OCI-M1 (cell line): Measurements from ENCODE around the gene STAU1.
"Not testable (repeated sequence)": the region's sequence is repeated elsewhere in the genome, so short reads cannot be mapped to it uniquely, and the experiment has no call there.

Experiments
- DNase-seq: peaks from one replicate; lab custom pipeline; 2025; lab: John Stamatoyannopoulos, UW

The STAU1 gene

DNA sequence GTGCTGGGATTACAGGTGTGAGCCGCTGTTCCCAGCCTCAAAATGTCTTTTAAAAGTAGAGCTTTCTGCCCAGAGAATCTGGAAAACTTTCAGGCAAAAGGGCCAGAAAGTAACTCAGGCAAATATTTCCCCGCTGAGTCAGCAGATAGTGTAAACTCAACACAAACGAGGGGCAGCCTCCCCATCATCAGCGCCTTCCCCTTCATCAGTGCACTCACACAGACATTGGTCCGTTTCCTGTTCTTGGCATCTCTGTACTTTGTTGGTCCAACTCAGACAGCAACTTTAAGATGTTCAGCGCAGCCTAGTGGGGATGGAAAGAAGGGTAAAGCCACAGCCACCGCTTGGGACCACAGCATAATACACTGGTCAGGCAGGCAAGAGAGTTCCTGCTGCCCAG is 72.6 kb downstream of the STAU1 start:
- DNase-seq = no peak

DNA sequence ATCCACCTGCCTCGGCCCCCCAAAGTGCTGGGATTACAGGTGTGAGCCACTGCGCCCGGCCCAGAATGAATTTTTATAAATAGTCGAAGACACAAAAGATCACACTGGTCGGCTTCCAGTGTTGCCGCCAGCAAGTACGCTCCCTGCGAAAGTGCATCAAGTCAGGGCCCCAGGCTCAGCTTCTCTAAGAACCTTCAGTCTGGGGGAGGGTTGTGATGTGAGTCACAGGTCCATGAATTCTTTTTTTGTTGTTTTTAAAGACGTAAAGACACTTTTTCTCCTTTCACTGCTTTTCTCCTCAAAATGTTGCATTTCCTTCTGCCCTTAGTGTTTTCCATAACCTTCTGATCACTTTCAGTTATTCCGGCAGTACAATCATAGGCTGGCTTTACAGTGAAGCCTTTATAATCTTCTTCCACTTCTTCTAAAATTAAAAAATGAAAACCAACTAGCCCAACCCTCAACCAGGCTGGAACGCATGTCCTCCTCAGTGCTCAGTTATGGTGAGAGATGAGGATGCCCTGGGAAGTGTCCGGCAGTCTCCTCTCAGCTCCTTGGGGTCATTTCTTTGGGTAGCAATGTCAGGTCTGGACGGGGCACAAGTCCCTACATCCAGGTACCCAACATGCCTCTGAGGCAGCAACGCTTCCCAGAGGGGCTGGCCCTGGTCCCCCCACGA is 75.4 kb downstream of the STAU1 start:
- no peak for DNase-seq

DNA sequence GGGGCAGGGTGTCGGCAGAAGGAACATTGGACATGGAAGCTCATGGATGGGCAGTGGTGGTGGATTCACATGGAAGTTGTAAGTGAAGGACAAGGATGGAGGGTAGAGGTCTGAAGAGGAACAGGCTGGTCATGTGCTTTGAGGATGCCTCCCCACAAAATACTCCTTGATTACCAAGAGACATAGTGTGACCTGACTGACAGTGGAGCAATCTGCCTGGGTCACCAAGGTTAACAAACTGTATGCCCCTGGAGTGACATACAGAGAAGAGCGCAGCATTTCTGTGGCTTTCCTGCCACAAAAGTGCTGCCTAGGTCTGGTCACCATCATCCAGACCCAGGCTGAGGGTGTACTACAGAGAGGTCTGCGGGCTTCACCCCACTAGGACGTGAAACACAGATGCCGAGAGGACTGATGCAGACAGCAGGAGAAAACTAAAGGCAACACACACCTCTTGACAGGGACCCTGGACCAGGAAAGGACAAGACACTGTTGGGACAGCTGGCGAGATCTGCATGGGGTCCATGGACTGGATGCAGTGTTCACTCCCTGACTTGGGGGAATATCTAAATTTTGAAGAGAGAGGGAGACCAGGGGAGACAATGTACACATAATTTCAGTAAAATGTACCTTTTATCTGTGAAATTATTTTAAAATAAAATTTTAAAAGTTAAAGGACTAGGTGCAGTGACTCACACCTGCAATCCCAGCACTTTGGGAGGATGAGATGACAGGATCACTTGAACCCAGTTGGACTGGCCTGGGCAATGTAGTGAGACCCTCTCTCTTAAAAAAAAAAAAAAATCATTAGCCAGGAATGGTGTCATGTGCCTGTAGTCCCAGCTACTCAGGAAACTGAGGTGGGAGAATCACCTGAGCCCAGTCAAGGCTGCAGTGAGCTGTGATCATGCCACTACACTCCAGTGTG is 77.1 kb downstream of the STAU1 start:
- no peak for DNase-seq

DNA sequence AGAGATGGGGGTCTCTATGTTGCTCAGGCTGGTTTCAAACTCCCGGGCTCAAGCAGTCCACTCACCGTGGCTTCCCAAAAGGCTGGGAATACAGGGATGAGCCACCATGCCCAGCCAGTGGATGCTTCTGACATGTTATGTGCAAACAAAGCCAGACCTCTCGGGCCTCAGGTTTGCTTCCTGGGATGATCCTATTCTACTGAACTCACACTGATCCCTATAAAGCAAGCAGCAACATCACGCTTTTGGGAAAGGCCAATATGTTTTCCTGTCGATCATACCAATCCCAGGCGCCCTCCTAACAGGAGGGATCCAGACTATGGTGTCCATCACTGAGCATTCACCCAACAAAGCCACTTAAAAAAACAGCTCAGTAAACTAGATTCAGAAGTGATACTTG is 81.8 kb downstream of the STAU1 start:
- no peak for DNase-seq

- not testable (repeated sequence) for DNase-seq
Observed at GRCh38 chr20:49104979-49105547, 83.1 kb downstream of the STAU1 start.

DNA sequence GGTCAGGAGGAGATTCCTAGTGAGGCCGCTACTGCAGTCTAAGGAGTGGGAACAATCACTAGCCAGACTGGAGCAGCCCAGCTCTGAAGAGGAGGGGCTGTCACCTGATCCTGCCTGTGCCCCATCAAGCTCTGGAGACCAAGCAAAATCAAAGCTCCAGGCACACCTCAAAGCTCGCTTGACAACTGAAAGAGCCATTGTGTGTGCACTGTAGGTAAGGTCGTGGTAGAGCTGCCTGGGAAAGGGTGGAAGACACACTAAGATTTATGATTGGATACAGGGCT is 83.8 kb downstream of the STAU1 start:
- DNase-seq = no peak

- no peak for DNase-seq
Observed at GRCh38 chr20:49103647-49104364, 84.3 kb downstream of the STAU1 start.

DNA sequence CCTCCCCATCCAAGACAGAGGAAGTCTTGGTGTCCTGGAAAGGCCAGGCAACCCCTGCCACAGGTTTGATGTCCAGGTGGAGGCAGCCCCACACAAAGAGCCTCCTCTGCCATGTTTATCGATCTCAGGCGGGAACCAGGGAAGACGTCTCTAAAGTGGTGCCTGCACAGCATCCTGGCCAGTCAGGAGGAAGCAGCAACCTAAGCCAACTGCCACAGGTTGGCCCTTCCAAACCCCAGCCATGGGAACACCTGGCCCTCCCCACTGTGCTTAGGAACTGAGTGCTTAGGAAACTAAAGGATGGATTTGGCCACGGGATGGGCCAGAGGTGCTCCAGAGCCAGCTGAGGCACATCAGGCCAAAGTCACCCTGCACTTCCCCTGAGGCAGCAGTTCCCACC is 85.1 kb downstream of the STAU1 start:
- DNase-seq = no peak

GRCh38 chr20:49100972-49101371 is 87.2 kb downstream of the STAU1 start:
- peak; percentile 91 for DNase-seq

DNA sequence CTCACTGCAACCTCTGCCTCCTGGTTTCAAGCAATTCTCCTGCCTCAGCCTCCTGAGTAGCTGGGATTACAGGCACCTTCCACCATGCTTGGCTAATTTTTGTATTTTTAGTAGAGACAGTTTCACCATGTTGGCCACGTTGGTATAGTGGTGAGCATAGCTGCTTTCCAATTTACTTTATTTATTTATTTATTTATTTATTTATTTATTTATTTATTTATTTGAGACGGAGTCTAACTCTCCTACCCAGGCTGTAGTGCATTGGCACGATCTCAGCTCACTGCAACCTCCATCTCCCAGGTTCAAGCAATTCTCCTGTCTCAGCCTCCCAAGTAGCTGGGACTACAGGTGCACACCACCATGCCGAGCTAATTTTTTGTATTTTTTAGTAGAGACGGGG is 87.8 kb downstream of the STAU1 start:
- DNase-seq = not testable (repeated sequence)

GRCh38 chr20:49099011-49099410 is 89.1 kb downstream of the STAU1 start:
- DNase-seq = no peak

DNA sequence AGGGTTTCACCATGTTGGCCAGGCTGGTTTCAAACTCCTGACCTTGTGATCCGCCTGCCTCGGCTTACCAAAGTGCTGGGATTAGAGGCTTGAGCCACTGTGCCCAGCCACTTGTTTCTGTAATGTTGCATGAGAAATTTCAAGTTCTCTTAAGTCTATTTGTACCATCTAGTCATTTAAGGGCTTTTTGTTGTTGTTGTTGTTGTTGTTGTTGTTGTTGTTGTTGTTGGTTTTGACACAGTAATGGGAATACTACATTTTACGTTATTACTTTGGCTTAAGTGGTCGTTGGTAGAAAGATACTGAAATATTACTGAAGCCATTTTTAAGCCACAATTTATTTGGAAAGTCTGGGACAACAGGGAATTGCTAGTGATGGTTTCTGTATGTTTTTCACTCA is 90.0 kb downstream of the STAU1 start:
- no peak for DNase-seq

- DNase-seq = no peak
Observed at GRCh38 chr20:49097159-49097558, 91.0 kb downstream of the STAU1 start.

DNA sequence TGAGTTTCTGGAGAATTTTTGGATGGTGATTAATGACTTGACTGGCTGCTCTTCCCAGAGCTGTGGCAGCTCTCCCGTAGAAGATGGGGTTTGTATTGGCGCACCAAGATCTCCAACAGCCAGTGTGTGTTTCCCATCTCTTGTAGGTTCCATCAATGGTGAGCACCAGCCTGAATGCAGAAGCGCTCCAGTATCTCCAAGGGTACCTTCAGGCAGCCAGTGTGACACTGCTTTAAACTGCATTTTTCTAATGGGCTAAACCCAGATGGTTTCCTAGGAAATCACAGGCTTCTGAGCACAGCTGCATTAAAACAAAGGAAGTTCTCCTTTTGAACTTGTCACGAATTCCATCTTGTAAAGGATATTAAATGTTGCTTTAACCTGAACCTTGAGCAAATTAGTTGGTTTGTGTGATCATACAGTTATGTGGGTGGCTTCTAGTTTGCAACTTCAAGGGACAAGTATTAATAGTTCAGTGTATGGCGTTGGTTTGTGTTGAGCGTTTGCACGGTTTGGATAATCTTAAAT is 91.9 kb downstream of the STAU1 start:
- no peak for DNase-seq

- no peak for DNase-seq
Observed at GRCh38 chr20:49091762-49092161, 96.4 kb downstream of the STAU1 start.

DNA sequence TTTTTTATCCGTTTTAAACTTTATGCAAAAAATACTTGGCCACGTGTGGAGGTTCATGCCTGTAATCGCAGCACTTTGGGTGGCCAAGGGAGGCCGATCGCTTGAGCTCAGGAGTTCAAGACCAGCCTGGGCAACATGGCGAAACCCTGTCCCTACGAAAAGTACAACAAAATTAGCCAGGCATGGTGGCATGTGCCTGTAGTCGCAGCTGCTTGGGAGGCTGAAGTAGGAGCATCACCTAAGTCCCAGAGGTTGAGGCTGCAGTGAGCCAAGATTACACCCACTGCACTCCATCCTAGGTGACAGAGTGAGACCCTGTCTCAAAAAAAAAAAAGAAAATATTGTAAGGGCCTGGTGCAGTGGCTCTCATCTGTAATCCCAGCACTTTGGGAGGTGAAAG is 97.0 kb downstream of the STAU1 start:
- DNase-seq = no peak

GRCh38 chr20:49082295-49082694 is 105.8 kb downstream of the STAU1 start:
- DNase-seq = not testable (repeated sequence)

GRCh38 chr20:49078310-49078709 is 109.8 kb downstream of the STAU1 start:
- DNase-seq = no peak

DNA sequence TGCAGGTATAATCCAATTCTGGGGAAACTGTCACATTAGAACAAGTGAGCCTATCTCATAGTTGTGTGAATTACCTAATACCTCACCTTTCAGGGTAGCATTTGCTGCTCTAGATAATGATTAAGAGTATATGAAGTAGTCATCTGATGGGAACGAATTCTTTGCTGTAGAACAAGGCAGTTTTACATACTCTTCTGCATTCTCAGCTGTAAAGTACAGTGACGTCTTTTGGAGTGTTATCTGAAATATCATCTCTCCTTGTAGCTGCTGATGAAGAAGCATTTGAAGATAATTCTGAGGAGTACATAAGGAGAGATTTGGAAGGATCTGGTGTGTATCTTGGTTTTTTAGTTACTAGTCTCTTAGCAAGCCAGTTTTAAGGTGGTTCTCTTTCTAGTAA is 113.6 kb downstream of the STAU1 start:
- DNase-seq = no peak
